ENCODE data around the gene BRD4.

DNA sequence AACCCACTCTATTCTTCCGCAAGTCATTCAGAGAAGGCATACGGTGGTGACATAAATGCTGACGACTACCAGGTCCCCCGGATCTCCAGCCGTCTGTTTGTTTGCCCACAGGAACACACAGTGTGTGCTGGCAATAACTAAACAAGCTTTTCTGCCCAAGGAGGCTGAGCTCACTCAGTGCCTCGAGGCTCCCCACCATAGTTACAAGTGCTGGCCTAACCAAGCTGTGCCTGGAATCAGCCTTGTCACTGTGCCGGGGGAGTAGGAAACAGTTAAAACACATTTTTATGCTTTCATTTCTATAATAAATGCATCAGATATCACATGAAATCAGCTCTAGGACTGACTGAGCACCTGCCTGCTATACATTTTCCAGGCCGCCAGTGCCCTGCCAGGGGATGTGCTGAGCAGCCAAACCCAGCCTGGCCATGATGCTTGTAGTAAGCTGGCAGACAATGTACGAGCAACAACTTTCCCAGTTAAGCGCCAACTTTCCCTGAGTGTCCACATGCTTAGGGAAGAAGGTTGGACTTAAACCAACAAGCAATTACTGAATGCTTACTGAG, 28.1 kb downstream of the BRD4 start:
- TF ChIP-seq POLR2AphosphoS5 (IDR thresholded peaks at IDR 0.05; ENCODE audit: low read depth, low read length) (no peak), POLR2A (IDR thresholded peaks at IDR 0.05; ENCODE audit: low read depth, low read length) (no peak)
